HFF-Myc (cell line): ENCODE data around the gene DNPEP.

Source experiments
- DNase-seq: peaks from one replicate; pipeline ENCODE4 v3.0.0-alpha.2; 2011; ENCODE audit warnings: low read depth; ENCODE audit errors: extremely low read depth
- H3K4me3 ChIP-seq: replicated peaks from 2 replicates; pipeline ENCODE4 v1.5.1; 2011; ENCODE audit warnings: low read depth, mild to moderate bottlenecking, control low read depth, low read length
- CTCF ChIP-seq: IDR thresholded peaks from 2 replicates; pipeline ENCODE4 v1.5.1; 2012; ENCODE audit warnings: mild to moderate bottlenecking, low read depth, low read length, control low read depth; ENCODE audit errors: missing control alignments

The DNPEP gene

GRCh38 chr2:219384083-219384713, 3.5 kb downstream of the DNPEP start:
- no peak for TF ChIP-seq CTCF
- H3K4me3 ChIP-seq = no peak overlapping the region
- DNase-seq = no peak

GRCh38 chr2:219381448-219381847, 6.3 kb downstream of the DNPEP start:
- no peak for DNase-seq
- TF ChIP-seq CTCF = no peak

GRCh38 chr2:219380926-219381325, 6.8 kb downstream of the DNPEP start:
- no peak for TF ChIP-seq CTCF
- no peak for DNase-seq
- H3K4me3 ChIP-seq = no peak overlapping the region

More at GRCh38 chr2:219381448-219381847, 6.3 kb downstream of the DNPEP start:
- H3K4me3 ChIP-seq = no peak overlapping the region

GRCh38 chr2:219378163-219378851, 9.4 kb downstream of the DNPEP start:
- no peak overlapping the region for H3K4me3 ChIP-seq
- no peak for TF ChIP-seq CTCF
- DNase-seq = no peak

- no peak overlapping the region for H3K4me3 ChIP-seq
- no peak for DNase-seq
- no peak for TF ChIP-seq CTCF
Measured at GRCh38 chr2:219369447-219369861, 18.3 kb downstream of the DNPEP start.

GRCh38 chr2:219368690-219369191, 19.0 kb downstream of the DNPEP start:
- H3K4me3 ChIP-seq = no peak overlapping the region
- TF ChIP-seq CTCF = no peak
- DNase-seq = peak; percentile 31
